SKM-1 (cell line): ENCODE measurements around the gene FBN2.

Experiments used
- DNase-seq: peaks from one replicate; lab custom pipeline; 2025; ENCODE audit not compliant: unreplicated experiment; lab: John Stamatoyannopoulos, UW

FBN2 gene

DNA sequence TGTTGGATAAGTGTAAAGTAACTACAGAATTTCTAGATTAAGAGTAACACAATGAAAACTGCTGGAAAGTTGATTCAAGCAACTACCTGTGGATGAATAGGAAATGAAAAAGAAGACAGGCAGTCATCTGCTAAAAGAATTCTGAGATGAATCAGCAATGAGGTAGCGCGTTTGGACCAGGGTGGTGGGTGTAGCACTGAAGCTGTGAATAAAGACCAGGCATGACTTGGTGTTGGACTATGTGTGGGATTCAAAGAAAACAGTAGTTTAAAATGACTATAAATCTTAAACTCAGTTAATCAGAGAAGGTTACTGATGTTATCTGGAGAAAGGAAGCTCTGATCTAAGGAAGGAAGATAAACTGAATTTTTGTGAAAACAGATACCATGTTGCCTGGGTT, 159.8 kb downstream of the FBN2 start:
- no peak for DNase-seq

DNA sequence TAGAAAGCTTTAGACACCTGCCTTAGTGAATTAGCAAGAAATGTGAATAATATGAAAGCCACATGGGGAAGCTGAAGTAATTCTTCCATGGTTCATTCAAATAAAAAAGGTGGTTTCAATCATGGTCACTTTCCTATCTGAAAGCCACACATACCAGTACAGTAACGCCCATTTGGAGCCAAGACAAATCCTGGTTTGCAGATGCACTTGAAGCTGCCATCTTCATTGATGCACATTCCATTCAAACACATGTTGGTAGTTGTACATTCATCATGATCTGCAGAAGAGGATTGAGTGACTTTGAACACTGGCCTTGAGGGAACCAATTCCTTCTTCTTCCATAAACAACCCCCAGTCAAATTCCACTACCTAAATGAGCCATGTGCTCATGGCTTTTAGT, 161.5 kb downstream of the FBN2 start:
- DNase-seq = no peak

DNA sequence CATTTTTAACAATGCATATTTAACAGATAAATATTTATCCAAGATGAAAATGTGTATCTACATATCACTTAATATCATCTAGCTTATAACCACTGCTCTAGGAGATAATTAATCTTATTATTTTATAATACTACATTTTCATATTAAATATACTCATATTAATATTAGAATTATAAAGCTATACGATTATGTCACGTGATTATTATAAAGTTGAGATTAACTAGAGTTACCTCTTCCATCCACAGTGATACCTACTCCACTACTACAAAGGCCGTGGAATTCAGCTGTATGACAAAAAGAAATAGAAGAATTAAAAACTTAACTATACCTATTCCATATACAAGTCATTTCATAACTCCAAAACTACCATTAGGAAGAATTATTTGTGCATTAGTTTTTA, 171.9 kb downstream of the FBN2 start:
- DNase-seq = no peak

DNA sequence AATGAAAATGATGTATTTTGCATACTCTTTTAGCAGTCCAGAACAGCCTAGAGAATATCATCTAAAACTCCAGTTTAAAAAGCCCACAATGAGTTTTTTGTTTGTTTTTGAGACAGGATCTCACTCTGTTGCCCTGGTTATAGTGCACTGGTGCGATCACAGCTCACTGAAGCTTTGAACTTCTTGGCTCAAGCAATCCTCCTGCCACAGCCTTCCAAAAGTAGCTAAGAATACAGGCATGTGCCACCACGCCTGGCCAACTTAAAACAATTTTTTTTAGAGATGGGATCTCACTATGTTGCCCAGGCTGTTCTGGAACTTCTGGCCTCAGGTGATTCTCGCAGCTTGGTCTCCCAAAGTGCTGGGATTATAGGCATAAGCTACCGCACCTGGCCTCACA, 175.7 kb downstream of the FBN2 start:
- DNase-seq = no peak

DNA sequence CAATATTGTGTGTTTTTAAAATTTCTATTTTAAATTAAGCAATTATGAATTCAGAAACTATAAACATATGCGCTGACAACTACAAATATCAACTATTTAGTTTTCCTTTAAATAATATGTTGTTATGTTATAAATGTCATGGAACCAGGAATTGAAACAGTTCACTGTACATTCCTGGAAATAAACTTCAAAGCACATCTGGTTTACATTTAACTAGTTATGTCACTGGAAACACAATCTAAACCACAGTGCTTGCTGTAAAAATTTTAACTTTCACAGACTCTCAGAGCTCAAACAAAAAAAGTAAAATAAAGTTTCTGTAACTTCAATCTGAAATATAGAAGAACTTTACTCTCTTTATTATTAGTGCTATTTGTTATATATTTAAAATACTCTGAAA, 179.2 kb downstream of the FBN2 start:
- no peak for DNase-seq

DNA sequence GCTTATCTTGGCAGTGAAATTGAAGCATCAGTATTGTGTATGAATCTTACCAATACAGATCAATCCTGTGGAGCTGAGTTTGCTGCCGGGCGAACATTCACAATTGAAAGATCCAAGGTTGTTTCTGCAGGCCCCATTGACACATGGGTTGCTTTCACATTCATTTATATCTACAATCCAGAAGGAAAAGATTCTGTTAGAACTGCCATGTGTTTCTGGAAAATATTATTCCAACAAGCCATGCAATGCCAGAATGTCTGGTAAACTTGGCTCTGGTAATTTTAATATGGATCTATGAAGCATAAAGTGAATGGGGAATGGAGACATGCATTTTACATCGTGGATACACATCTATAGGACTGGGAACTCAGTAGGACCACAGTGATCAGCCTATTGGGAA, 180.8 kb downstream of the FBN2 start:
- DNase-seq = no peak

DNA sequence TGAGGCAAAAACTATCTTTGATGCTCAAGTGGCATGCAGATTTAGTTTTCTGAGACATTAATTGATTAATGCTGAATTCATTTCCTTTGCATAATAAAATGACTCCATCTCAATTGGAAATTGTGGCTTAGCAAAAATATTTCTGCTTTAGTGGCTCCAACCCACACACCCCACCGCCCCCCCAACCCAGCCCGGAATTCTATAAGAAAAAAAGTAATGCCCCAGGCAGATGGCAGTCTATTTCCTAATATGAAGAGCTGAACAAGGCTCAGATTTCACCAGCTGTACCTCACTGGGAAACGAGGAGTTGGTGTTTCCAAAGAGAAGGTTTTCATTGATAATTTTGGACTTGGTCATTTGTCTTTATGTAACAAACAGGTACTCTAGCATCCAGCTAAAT, 182.1 kb downstream of the FBN2 start:
- no peak for DNase-seq

DNA sequence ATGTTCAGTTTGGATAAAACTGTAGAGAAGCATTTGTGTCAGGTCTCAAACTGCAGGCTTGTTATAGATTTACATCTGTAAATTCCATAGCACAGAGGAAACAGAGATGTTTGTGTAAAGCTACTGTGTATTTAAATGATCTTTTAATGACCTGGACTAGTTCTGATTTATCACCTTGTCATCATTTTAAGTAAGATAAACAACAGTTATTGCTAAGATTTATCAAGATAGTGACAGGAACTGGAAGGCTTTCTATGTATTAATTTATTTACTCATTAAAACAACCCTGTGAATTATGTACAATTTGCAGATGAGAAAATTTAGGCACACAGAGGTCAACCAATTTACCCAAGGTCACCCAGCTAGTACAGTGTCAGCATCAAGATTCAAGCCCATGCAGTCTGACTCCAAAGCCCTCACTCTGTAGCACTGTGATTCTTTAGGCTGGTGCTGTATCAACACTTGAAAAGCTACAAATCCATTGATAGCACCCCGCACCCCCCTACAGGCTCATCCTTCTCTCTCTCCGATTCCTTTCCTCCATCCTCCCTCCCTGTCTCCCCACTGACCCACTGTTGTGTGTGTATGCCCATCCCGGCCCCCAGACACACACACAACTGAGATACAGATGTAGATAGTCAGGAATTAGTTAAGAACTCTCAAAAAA, 184.5 kb downstream of the FBN2 start:
- no peak for DNase-seq

DNA sequence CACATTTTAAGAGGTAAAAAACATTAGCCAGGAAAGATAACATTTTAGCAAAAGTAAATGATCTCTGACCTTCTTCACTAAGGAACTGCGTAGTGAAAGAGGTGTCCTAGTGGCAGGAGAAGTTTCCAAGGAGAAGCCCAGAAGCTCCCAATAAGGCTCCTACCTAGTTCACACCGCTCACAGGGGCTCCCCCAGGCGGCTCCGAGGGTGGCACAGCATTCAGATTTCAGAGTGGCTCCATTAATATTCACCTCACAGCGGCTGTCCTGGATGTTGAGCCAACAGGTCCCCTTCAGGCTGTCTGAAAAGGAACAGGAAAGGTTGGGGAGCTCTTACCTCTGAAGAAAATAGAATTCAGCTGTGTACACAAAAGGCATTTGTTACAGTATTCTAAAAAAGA, 187.3 kb downstream of the FBN2 start:
- DNase-seq = no peak

DNA sequence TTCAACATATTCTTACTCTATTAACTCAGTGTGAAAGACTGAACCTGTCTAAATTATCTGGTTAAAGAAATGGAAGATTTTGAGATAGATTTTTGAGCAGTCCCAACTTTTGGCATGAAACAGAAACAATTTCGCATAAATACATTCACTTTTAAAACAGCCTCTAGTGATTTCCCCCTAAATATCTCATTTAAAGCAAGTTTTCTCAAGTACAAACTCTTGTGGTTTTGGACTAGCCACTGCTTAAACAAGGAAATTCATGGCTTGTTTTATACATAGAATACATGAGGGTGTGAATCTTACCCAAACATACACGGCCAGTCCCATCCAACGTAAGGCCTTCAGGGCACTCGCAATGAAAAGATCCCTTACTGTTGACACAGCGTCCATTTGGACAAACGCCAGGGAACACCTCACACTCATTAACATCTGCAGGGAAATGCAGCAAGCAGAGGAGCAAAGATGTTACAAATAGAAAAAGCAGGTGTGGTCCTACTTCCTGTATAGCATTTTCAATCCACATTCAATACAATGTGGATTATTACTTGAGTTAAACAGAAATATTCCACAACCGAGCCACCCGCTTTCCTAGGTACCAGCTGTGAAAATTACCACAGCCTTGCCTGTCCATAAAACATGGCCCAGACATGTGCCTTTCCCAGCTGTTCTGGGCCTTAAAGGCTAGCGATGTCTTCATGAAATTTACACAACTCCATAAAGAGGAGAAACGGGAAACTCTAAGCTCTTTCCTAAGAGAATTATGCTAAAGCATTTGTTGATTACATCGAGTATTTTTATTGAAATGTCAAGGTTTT, 188.8 kb downstream of the FBN2 start:
- no peak for DNase-seq

DNA sequence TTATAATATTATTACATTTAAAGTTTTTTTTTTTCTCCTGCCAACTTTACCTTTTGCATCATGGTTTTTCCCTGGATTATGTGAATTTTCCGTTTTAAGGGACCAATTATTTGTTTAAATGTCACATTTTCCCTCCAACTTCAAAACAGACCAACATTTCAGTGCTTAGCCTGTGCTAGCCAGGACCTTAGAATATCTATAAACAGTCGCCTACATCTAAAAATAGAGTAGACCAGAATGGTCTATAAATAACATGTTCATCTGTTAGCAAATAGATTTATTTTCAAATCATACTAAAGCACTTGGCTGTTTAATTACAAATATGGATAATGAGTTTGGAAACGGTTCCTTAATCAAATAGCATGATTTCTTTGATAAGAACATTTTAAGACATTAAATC, 192.0 kb downstream of the FBN2 start:
- DNase-seq = no peak

DNA sequence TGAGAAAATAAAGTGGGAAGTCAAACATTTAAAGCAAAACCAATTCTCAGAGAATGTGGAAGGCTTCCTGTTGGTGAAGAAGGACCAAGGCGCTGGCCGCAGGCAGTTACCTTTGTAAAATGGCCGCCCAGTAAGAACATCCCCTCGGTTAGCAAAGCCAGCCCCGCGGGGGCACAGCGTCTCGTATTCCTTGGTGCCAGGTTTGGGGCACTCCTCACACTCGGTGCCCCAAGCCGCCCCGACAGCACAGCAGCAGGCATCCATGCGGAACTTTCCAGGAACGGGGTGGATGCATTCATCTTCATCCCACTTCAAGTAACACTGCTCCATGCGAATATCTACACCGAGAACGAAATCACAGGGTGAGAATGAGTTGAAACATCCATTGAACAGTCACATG, 192.8 kb downstream of the FBN2 start:
- no peak for DNase-seq

DNA sequence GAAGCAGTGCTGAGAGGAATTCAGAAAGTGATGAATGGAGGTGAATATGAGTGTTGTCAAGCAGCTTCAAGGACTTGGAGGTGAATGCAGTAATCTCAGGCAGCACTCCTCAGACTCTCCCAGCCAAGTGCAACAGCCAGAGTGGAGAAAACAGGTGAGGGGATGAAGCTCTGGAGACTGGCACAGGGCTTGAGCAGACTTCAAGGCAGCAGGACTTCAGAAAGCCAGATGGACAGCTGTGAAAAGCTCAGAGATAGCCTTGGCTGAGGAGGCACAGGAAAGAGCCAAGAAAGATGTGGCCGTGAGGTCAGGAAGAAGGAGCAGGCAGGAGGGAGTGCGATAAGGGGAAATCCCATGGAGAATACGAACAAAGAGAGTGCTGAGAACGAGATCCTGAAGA, 194.9 kb downstream of the FBN2 start:
- no peak for DNase-seq

DNA sequence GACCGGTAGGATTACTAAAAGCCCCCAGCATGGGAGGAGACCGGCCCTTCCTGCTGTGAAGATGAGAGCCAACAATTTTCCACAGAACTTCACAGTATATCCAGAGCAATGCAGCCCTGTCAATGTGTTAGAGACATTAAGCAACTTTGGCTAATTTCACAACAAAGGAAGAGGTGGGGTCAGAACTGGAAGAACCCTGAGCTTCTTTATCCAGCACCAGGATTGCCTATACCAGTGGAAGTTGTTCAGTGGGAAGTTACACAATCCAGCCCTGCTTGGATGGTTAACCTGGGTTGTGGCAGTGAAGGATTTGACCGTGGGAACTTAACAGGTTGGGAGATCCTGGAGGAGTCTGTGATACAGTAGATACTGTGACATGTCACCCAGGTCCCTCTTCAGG, 197.0 kb downstream of the FBN2 start:
- peak; percentile 50 for DNase-seq

DNA sequence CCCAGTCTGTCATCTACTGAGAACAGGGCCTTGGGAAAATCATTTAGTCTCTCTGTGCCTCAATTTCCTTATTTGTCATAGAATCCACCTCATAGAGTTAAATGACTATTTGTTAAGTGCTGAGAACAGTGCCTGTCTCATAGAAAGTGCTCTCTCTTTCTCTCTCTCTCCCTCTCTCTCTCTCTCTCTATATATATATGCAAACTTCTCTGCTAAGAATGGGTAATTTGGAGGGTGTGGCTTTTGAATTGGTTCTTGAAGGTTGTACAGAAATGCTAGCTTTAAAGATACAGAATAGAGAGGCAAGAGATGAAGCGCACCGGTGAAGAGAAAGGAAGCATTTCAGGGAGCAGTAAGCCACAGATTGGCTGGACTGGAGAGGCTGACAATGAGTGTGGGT, 197.4 kb downstream of the FBN2 start:
- no peak for DNase-seq

DNA sequence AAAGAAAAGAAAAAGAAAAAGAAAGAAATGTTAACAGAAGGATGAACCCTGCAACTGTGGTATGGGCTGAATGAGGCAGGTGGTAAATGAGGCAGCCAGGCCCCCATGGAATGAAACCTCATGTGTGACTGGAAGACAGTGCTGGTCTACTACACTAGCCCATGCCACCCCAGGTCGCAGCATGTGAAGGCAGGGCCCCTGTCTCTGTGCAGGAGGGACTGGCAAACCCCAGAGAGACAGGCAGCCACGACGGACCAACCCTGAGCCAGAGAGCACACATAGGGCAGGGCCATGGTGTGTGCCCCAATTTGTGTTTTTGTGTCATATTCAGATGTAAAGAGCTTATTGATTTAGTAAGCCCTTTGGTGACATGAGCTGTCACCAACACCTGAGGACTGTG, 198.5 kb downstream of the FBN2 start:
- DNase-seq = no peak

DNA sequence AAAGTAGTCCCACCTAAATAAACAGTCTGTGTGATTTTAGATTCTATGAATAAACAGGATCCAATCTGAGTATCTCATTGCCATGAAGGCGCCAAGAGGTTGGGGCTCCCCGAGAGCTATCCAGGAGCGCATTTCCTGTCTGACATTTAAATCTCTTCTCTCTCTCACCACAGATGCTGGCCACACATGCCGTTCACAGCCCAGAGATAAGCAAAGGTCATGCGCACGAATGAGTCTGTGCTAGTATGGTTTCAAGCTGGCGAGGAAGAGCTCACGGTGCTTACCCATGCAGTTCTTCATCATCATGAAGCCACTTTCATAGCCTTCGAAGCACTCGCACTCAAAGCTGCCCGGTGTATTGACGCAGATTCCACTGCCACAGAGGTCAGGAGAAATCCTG, 199.4 kb downstream of the FBN2 start:
- DNase-seq = no peak

DNA sequence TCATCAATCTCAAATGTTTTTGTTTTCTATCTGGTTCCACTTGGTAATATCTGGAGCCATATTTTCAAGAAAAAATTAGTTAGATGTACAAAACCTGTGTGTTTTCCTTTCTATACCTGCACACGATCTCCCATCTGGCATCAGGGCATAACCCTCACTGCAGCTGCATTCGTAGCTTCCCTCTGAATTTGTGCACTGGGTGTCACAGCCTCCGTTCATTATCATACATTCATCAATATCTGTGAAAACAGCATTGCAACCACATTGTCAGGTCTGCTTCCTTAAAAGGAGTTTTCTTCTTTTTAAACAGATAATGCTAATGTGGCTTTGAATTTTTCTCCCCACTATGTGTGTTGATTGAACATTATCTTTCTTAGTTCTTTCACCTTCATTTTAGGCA, 202.7 kb downstream of the FBN2 start:
- DNase-seq = no peak

DNA sequence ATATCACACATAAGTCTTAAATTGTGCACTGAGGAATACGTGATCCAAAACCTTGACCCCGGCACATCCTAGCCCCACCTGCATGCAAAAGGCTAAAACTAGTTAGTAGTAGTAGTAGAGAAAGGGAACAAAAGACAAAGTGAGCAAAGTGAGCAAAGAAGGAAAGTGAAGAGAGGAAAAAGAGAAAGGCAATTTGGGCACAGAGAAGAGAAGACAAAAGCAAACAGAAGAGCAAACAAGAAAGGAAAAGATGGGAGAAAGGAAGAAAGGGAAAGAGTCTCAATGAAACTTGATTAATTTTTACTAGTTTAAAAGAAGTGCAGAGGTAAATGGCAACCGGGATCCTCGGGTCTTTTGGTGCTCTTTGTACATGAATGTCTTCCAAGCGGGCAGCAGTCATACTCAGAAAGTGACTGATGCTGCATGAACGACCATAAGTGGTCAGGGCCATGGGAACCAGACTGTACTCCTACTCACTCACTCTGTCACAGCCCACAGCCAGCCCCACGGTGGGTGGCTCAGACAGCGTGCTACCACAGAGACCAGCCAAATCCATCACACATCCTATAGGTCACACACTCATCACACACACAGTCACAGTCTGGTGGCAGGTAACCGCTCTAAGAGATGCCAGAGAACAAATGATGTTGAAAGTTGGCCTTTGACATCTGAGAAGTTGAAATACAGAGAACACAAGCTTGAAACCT, 203.9 kb downstream of the FBN2 start:
- DNase-seq = no peak

DNA sequence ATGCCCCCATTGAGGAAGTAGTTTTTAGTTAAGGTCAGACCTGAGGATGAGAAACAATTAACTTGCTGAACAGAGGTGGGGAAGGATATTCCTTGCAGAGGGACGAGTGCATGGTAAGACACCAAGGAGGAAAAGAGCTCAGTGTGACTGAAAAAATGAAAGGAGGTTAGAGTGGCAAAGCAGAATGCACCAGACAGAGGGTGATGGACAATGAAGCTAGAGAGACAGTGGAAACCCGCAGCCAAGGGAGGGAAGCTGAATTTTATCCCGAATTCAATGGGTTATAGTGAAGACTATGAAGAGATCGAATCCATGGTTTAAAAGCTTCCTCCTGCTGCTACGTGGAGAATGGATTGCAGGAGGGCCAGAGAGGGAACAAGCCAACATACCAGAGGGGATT, 206.8 kb downstream of the FBN2 start:
- DNase-seq = no peak

DNA sequence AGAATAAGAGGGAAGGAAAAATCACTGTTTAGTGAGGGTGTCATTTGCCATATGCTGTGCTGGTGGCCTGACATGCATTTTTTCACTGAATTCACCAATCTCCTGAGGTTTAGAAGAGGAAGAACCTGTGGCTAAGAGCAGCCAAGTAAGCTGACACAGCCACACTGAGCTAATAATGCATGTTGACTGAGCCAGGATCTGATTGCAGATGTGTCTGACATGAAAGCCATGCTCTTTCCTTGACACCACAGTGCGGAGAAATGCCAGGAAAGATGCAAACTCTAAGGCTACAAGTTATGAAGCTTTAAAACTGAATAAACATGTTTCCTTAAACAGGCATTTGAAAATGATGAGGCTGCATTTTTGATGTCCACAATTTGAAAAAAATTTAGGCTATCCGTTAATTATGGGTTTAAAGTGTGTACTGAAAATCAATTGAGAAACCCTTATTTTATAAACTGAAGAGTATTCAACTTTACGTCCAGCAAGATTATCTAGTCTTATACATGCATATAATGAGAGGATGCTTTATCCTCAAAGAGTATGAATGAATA, 208.6 kb downstream of the FBN2 start:
- DNase-seq = no peak

DNA sequence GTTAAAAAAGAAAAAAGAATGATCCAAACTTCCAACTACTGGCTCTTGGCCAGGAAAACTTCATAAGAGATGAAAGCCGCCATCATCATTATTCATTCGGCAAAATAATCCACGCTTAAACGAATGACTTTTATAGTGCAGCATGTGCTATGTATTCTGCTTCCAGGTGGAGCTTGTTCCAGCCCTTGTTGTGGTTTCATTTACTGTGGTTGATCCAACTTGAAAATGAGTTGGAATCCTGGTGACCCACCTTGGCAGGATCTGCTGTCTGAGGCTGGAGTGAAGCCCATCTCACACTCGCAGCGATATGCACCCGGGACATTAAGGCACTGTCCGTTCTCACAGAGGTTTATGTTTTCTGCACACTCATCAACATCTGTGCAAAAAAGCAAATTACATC, 209.6 kb downstream of the FBN2 start:
- DNase-seq = no peak
